PC-9 (cell line): ENCODE data around the gene ALAD. TPM values are rescaled to one million over a fixed set of nuclear protein-coding genes. Genes with fewer than 3 reads are reported as not detected.
A peak's percentile ranks its signal among the peaks of the same experiment; 100 is the strongest.

Experiments used
- BruUV-seq: library from RNA; stranded (reverse); fragments of 400-500 nt; replicated peaks from 2 replicates; lab custom pipeline; 2021; lab: Mats Ljungman, UMichigan
- CTCF ChIA-PET: fragments of 300-600 bp; sonication (Branson Sonifier 250); formaldehyde crosslinking; loops from one replicate; lab custom pipeline; 2022; ENCODE audit warnings: antibody characterized with exemption; lab: Charles Lee
- POLR2A ChIA-PET: fragments of 300-600 bp; sonication (Branson Sonifier 250); formaldehyde crosslinking; loops from one replicate; lab custom pipeline; 2022; ENCODE audit warnings: antibody characterized with exemption; ENCODE audit not compliant: unreplicated experiment; lab: Charles Lee
- DNase-seq, 2 experiments: peaks; one replicate each; pipeline versions ENCODE4 v3.0.0 to v3.0.0-alpha.2; 2015 to 2022; ENCODE audit warnings: mixed read lengths in 1 of 2
- H2AFZ ChIP-seq: fragments of 200-600 bp; sonication (generic); 2 replicates; pipeline ENCODE4 v1.8.1; 2017; ENCODE audit warnings: antibody characterized with exemption
- H3F3A ChIP-seq: fragments of 200-600 bp; sonication (generic); 2 replicates; pipeline ENCODE4 v1.8.1; 2017; ENCODE audit warnings: antibody characterized with exemption, mild to moderate bottlenecking, low read depth; ENCODE audit not compliant: insufficient read depth
- H3K27ac ChIP-seq: fragments of 200-600 bp; sonication (generic); 2 replicates; pipeline ENCODE4 v1.6.1; 2016; ENCODE audit warnings: mixed run types
- H3K27me3 ChIP-seq: fragments of 200-600 bp; sonication (generic); 2 replicates; pipeline ENCODE4 v1.6.1; 2016; ENCODE audit warnings: low read depth, mixed run types; ENCODE audit not compliant: insufficient read depth
- H3K36me3 ChIP-seq: fragments of 200-600 bp; sonication (generic); 2 replicates; pipeline ENCODE4 v1.6.1; 2016; ENCODE audit warnings: low read depth, mixed run types
- H3K4me1 ChIP-seq: fragments of 200-600 bp; sonication (generic); replicated peaks from 2 replicates; pipeline ENCODE4 v1.6.1; 2016; ENCODE audit warnings: mixed run types; ENCODE audit not compliant: insufficient read depth
- H3K4me2 ChIP-seq: fragments of 200-600 bp; sonication (generic); 2 replicates; pipeline ENCODE4 v1.6.1; 2017; ENCODE audit warnings: mixed run types
- H3K4me3 ChIP-seq: fragments of 200-600 bp; sonication (generic); 2 replicates; pipeline ENCODE4 v1.6.1; 2016; ENCODE audit warnings: mixed run types
- H3K79me2 ChIP-seq: fragments of 200-600 bp; sonication (generic); 2 replicates; pipeline ENCODE4 v1.6.1; 2017; ENCODE audit warnings: low read depth, mixed run types
- H3K9me2 ChIP-seq: fragments of 200-600 bp; sonication (generic); 2 replicates; pipeline ENCODE4 v1.8.1; 2017; ENCODE audit warnings: mild to moderate bottlenecking; ENCODE audit not compliant: insufficient read depth
- H3K9me3 ChIP-seq: fragments of 200-600 bp; sonication (generic); 2 replicates; pipeline ENCODE4 v1.8.1; 2016; ENCODE audit warnings: low read depth; ENCODE audit not compliant: insufficient read depth
- H4K20me1 ChIP-seq: fragments of 200-600 bp; sonication (generic); 2 replicates; pipeline ENCODE4 v1.8.1; 2017; ENCODE audit not compliant: insufficient read depth
- EZH2 ChIP-seq: fragments of 200-600 bp; sonication (generic); IDR thresholded peaks from 2 replicates; pipeline ENCODE4 v1.8.0; 2017; ENCODE audit warnings: antibody characterized with exemption, low read depth
- intact Hi-C: fragments of 100-400 bp; cut with micrococcal nuclease; formaldehyde crosslinking; loops from one replicate; pipeline ENCODE4 v1.10.0; 2022; ENCODE audit not compliant: unreplicated experiment
- total RNA-seq: library from RNA; stranded (reverse); gene quantifications from 2 replicates; pipeline ENCODE4 v1.2.3, GENCODE V29; 2021
- TF ChIP-seq, protein P1 (sequence below): fragments of 200-600 bp; sonication (generic); conservative IDR thresholded peaks from 2 replicates; pipeline ENCODE4 v1.6.1; 2017; ENCODE audit warnings: mixed run types, antibody characterized with exemption, mild to moderate bottlenecking, moderate library complexity

The ALAD gene
- total RNA-seq, 1 experiment from 2014 or later = 42.7 TPM

DNA sequence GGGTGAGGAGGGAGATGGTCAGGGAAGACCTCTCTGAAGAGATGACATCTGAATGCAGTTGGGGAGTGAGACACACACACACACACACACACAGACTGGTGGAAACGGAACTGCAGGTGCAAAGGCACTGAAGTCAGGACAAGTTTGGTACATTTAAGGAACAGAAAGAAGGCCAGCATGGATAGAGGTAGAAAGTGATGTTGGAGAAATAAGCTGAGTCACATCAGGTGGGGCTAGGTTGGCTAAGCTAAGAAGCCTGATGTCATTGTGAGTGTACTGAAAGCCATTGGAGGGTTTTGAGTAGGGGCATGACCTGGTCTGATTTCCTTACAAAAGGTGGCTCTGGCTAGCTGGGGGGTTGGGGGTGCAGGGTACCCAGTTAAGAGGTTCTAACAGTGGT lies 48.7 kb downstream of the ALAD start:
- CTCF ChIA-PET = interaction anchor here (0.6 kb wide), 1 partner anchor 83 kb away, joined by 3 read pairs; no protein-coding TSS in a partner anchor

DNA sequence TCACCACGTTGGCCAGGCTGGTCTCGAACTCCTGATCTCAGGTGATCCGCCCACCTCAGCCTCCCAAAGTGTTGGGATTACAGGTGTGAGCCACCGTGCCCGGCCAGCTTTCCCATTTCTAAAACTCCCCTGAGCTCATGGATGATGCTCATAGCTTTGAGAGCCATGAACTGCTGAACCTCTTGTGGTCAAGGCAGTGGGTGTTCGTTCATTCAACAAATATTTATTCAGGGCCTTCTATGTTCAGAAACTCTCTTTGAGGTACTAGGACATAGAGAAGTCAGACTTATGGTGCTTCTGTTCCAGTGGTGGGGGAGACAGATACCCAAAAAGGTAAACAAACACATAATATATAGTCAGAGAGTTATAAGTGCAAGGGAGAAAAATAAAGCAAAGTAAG lies 49.1 kb downstream of the ALAD start:
- DNase-seq = no peak

More for the DNA sequence above, 48.7 kb downstream of the ALAD start:
- Histone ChIP-seq H3F3A (peaks cover 21% of the 10 kb centered on the region; the same call in 1 of the 2 replicates), H3K36me3 (peaks cover 4% of the 10 kb centered on the region; the same call in 1 of the 2 replicates), H3K27ac (peak overlapping the region; percentile 75), H3K9me2 (no peaks in the 10 kb centered on the region), H3K4me1 (peaks cover 38% of the 10 kb centered on the region), H3K27me3 (no peaks in the 10 kb centered on the region), H3K4me3 (no peak overlapping the region), H3K4me2 (peak overlapping the region; percentile 51), H3K9me3 (no peaks in the 10 kb centered on the region), H3K79me2 (peaks cover 35% of the 10 kb centered on the region), H2AFZ (no peak overlapping the region), H4K20me1 (no peaks in the 10 kb centered on the region)
- TF ChIP-seq EZH2 = no peak
- TF ChIP-seq, protein P1, sequence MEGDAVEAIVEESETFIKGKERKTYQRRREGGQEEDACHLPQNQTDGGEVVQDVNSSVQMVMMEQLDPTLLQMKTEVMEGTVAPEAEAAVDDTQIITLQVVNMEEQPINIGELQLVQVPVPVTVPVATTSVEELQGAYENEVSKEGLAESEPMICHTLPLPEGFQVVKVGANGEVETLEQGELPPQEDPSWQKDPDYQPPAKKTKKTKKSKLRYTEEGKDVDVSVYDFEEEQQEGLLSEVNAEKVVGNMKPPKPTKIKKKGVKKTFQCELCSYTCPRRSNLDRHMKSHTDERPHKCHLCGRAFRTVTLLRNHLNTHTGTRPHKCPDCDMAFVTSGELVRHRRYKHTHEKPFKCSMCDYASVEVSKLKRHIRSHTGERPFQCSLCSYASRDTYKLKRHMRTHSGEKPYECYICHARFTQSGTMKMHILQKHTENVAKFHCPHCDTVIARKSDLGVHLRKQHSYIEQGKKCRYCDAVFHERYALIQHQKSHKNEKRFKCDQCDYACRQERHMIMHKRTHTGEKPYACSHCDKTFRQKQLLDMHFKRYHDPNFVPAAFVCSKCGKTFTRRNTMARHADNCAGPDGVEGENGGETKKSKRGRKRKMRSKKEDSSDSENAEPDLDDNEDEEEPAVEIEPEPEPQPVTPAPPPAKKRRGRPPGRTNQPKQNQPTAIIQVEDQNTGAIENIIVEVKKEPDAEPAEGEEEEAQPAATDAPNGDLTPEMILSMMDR = no peak
- intact Hi-C loops = no loop called here
- POLR2A ChIA-PET = interaction anchor here (0.6 to 1.0 kb wide), 3 partner anchors 24 to 59 kb away, joined by 5 to 11 read pairs (median 6); partner anchors contain the start of gene HDHD3
- BruUV-seq = no TSS peak
- DNase-seq = peak in 1 of 2 experiments; percentile 55

DNA sequence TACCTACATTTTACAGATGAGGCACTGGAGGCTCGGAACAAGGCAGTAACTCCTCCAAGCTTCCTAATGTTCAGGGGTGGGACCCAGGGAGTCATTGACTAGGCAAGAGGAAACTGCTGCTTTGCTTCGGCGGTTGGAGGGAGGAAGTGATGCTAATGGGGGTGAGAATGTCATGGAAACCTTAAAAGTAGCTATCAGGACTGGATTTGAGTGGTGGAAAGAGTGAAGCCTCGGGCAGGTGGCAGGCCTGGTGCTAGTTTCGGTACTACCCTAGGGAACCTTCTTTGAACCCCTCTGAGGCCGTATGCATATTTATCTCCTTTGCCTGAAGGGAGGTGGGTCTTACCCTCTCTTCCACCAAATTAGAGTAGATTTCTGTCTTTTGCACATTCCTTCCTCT lies 50.1 kb downstream of the ALAD start:
- Histone ChIP-seq H4K20me1 (no peaks in the 10 kb centered on the region), H3K4me2 (peak overlapping the region; percentile 88), H3K36me3 (peaks cover 4% of the 10 kb centered on the region; the same call in 1 of the 2 replicates), H2AFZ (no peak overlapping the region), H3K4me3 (no peak overlapping the region; the same call in 1 of the 2 replicates), H3K27me3 (no peaks in the 10 kb centered on the region), H3K9me2 (no peaks in the 10 kb centered on the region), H3F3A (peaks cover 21% of the 10 kb centered on the region; the same call in 1 of the 2 replicates), H3K4me1 (peaks cover 38% of the 10 kb centered on the region), H3K27ac (peak overlapping the region; percentile 46; the same call in 1 of the 2 replicates), H3K79me2 (peaks cover 35% of the 10 kb centered on the region), H3K9me3 (no peaks in the 10 kb centered on the region)
- ChIA-PET POLR2A (no interaction called here), CTCF (interaction anchor here (0.7 kb wide), 1 partner anchor 432 kb away, joined by 3 read pairs; no protein-coding TSS in a partner anchor)
- intact Hi-C loops = loop anchor here (1.0 kb wide), 1 partner anchor 42 kb away; no protein-coding TSS in a partner anchor
- no TSS peak for BruUV-seq
- no peak for DNase-seq
- no peak for TF ChIP-seq EZH2
- TF ChIP-seq, protein P1 = no peak

More for the DNA sequence above, 49.1 kb downstream of the ALAD start:
- peak overlapping the region; percentile 51 for H3K4me2 ChIP-seq
- H3F3A ChIP-seq = peaks cover 21% of the 10 kb centered on the region; the same call in 1 of the 2 replicates
- TSS peak; percentile 91 for BruUV-seq
- peaks cover 38% of the 10 kb centered on the region for H3K4me1 ChIP-seq
- no peak overlapping the region for H2AFZ ChIP-seq
- H3K36me3 ChIP-seq = peaks cover 4% of the 10 kb centered on the region; the same call in 1 of the 2 replicates
- no peaks in the 10 kb centered on the region for H3K9me3 ChIP-seq
- intact Hi-C loops = no loop called here
- H3K27me3 ChIP-seq = no peaks in the 10 kb centered on the region
- peak overlapping the region; percentile 75 for H3K27ac ChIP-seq
- peaks cover 35% of the 10 kb centered on the region for H3K79me2 ChIP-seq
- no peak overlapping the region for H3K4me3 ChIP-seq
- H4K20me1 ChIP-seq = no peaks in the 10 kb centered on the region
- no peaks in the 10 kb centered on the region for H3K9me2 ChIP-seq
- TF ChIP-seq, protein P1 = no peak
- no peak for TF ChIP-seq EZH2
- CTCF ChIA-PET = interaction anchor here (0.6 kb wide), 1 partner anchor 83 kb away, joined by 3 read pairs; no protein-coding TSS in a partner anchor
- POLR2A ChIA-PET = interaction anchor here (0.6 to 1.0 kb wide), 3 partner anchors 47 to 59 kb away, joined by 6 to 11 read pairs (median 6); partner anchors contain the start of gene ALAD
